GM12878 (cell line): ENCODE measurements around the gene DCAF17. TPM values are rescaled to one million over a fixed set of nuclear protein-coding genes. Genes with fewer than 3 reads are reported as not detected.
A peak's percentile ranks its signal among the peaks of the same experiment; 100 is the strongest.

Experiments
- BCL3 ChIP-seq: IDR thresholded peaks from 2 replicates; pipeline ENCODE4 v1.6.1; 2011; ENCODE audit warnings: borderline replicate concordance, low read depth, mild to moderate bottlenecking, moderate library complexity, low read length; ENCODE audit not compliant: insufficient read depth, poor library complexity, severe bottlenecking
- BHLHE40 ChIP-seq, 2 experiments: fragments of 450-650 bp in 1 of 2; IDR thresholded peaks; 2 replicates each; pipeline ENCODE4 v1.6.1; 2011 to 2017; ENCODE audit warnings: low read depth in 2 of 2, borderline replicate concordance in 1 of 2, improper control_type of control experiment in 1 of 2, low read length in 1 of 2, mild to moderate bottlenecking in 1 of 2
- CUX1 ChIP-seq: IDR thresholded peaks from 2 replicates; pipeline ENCODE4 v1.6.1; 2012; ENCODE audit warnings: improper control_type of control experiment, low read depth, low read length; ENCODE audit not compliant: insufficient replicate concordance
- E2F4 ChIP-seq: IDR thresholded peaks from 2 replicates; pipeline ENCODE4 v1.6.1; 2012; ENCODE audit warnings: low read depth, low read length, improper control_type of control experiment
- EP300 ChIP-seq, 2 experiments: fragments of 150-350 bp in 1 of 2; IDR thresholded peaks; 2 replicates each; pipeline ENCODE4 v1.6.1; 2011 to 2012; ENCODE audit warnings: low read depth in 2 of 2, low read length in 2 of 2, borderline replicate concordance in 1 of 2, improper control_type of control experiment in 1 of 2, inconsistent platforms in 1 of 2; ENCODE audit not compliant: control insufficient read depth in 1 of 2
- FOS ChIP-seq: IDR thresholded peaks from 3 replicates; pipeline ENCODE4 v1.6.1; 2011; ENCODE audit warnings: borderline replicate concordance; ENCODE audit not compliant: insufficient read length; ENCODE audit errors: extremely low read depth
- GATAD2B ChIP-seq: fragments of 450-650 bp; conservative IDR thresholded peaks from 2 replicates; pipeline ENCODE4 v1.6.1; 2017; ENCODE audit warnings: low read depth, mild to moderate bottlenecking, moderate library complexity
- HCFC1 ChIP-seq: fragments of 150-350 bp; IDR thresholded peaks from 2 replicates; pipeline ENCODE4 v1.6.1; 2014; ENCODE audit warnings: low read length
- LARP7 ChIP-seq: fragments of 450-650 bp; IDR thresholded peaks from 2 replicates; pipeline ENCODE4 v1.6.1; 2017; ENCODE audit warnings: mild to moderate bottlenecking
- NFXL1 ChIP-seq: fragments of 450-650 bp; IDR thresholded peaks from 2 replicates; pipeline ENCODE4 v1.6.1; 2017; ENCODE audit warnings: antibody characterized with exemption, mild to moderate bottlenecking, borderline replicate concordance
- PBX3 ChIP-seq: IDR thresholded peaks from 2 replicates; pipeline ENCODE4 v1.6.1; 2011; ENCODE audit warnings: mild to moderate bottlenecking, low read depth, low read length, moderate library complexity; ENCODE audit not compliant: insufficient replicate concordance
- PKNOX1 ChIP-seq: fragments of 450-650 bp; IDR thresholded peaks from 2 replicates; pipeline ENCODE4 v1.6.1; 2016; ENCODE audit warnings: mild to moderate bottlenecking
- POLR2AphosphoS2 ChIP-seq: IDR thresholded peaks from 2 replicates; pipeline ENCODE4 v1.6.1; 2011; ENCODE audit warnings: low read depth, mild to moderate bottlenecking, low read length, improper control_type of control experiment, moderate library complexity
- SMAD1 ChIP-seq: fragments of 450-650 bp; IDR thresholded peaks from 2 replicates; pipeline ENCODE4 v1.6.1; 2018; ENCODE audit warnings: mild to moderate bottlenecking, low read depth; ENCODE audit not compliant: partially characterized antibody
- STAT3 ChIP-seq: IDR thresholded peaks from 2 replicates; pipeline ENCODE4 v1.6.1; 2011; ENCODE audit warnings: low read depth, low read length, improper control_type of control experiment
- YY1 ChIP-seq: IDR thresholded peaks from 2 replicates; pipeline ENCODE4 v1.6.1; 2011; ENCODE audit warnings: low read depth, mild to moderate bottlenecking, low read length
- ZNF207 ChIP-seq: fragments of 450-650 bp; IDR thresholded peaks from 2 replicates; pipeline ENCODE4 v1.6.1; 2014; ENCODE audit warnings: antibody characterized with exemption, mild to moderate bottlenecking, borderline replicate concordance
- ZNF622 ChIP-seq: fragments of 450-650 bp; IDR thresholded peaks from 2 replicates; pipeline ENCODE4 v1.6.1; 2017; ENCODE audit warnings: mild to moderate bottlenecking, inconsistent platforms
- polyA plus RNA-seq, 11 experiments: library from polyadenylated mRNA; depleted of rRNA in 4 of 11; unstranded in 6 of 11; stranded (reverse) in 5 of 11; fragments of >200 nt; fragmentation: Nextera tagmentation in 4 of 11; fragmentation: Illumina TruSeq in 1 of 11; extraction: Ambion mirVana in 4 of 11; extraction: Trizol in 1 of 11; gene quantifications; 1 replicate in 1 of 11; 2 replicates in 10 of 11; pipeline versions ENCODE4 v1.2.1 to v1.2.3, GENCODE V29; 2011 to 2016; ENCODE audit warnings: inconsistent platforms in 2 of 11, missing spikeins in 2 of 11, low read depth in 1 of 11
- total RNA-seq, 4 experiments: library from RNA; depleted of rRNA in 3 of 4; stranded (reverse); fragments of >200 nt in 3 of 4; fragmentation: Illumina TruSeq in 1 of 4; extraction: Trizol in 1 of 4; gene quantifications; 2 replicates each; pipeline versions ENCODE4 v1.2.1 to v1.2.3, GENCODE V29; 2013 to 2021

DCAF17 gene
- total and polyA plus RNA-seq, 10 of the 15 experiments (the other 5 are each of a cell fraction or from before 2014, with no cell fraction given): 5.2 to 32.9 (median 23.4) TPM

GRCh38 chr2:171406044-171406443 lies 28.0 kb upstream of the DCAF17 start (continued):
- TF ChIP-seq YY1: no peak
- TF ChIP-seq PKNOX1: no peak
- no peak for TF ChIP-seq FOS
- TF ChIP-seq ZNF622: no peak
- no peak for TF ChIP-seq BHLHE40 (IDR thresholded peaks at IDR 0.05; ENCODE audit: borderline replicate concordance in 1 of 2, low read depth in 2 of 2, low read length in 1 of 2)
- TF ChIP-seq STAT3: no peak
- TF ChIP-seq GATAD2B: no peak
- no peak for TF ChIP-seq POLR2AphosphoS2
- TF ChIP-seq ZNF207: no peak
- TF ChIP-seq CUX1: no peak
- TF ChIP-seq HCFC1: no peak
- TF ChIP-seq NFXL1: no peak
- TF ChIP-seq E2F4: no peak
- TF ChIP-seq SMAD1: no peak
- TF ChIP-seq EP300 (IDR thresholded peaks at IDR 0.05; ENCODE audit: borderline replicate concordance in 1 of 2, control insufficient read depth in 1 of 2, low read depth in 2 of 2, low read length in 2 of 2): peak in 1 of 2 experiments; percentile 75; a peak in 2 of 4 replicates
- TF ChIP-seq PBX3: no peak
- TF ChIP-seq LARP7: no peak
- no peak for TF ChIP-seq BCL3
